SH-SY5Y (cell line): ENCODE measurements around the gene NYNRIN.

Experiments used
- GATA2 ChIP-seq: IDR thresholded peaks from 2 replicates; pipeline ENCODE4 v1.6.1; 2011; ENCODE audit warnings: mild to moderate bottlenecking, low read depth, low read length
- GATA3 ChIP-seq: IDR thresholded peaks from 2 replicates; pipeline ENCODE4 v1.6.1; 2011; ENCODE audit warnings: low read depth, mild to moderate bottlenecking, low read length, moderate library complexity

DNA sequence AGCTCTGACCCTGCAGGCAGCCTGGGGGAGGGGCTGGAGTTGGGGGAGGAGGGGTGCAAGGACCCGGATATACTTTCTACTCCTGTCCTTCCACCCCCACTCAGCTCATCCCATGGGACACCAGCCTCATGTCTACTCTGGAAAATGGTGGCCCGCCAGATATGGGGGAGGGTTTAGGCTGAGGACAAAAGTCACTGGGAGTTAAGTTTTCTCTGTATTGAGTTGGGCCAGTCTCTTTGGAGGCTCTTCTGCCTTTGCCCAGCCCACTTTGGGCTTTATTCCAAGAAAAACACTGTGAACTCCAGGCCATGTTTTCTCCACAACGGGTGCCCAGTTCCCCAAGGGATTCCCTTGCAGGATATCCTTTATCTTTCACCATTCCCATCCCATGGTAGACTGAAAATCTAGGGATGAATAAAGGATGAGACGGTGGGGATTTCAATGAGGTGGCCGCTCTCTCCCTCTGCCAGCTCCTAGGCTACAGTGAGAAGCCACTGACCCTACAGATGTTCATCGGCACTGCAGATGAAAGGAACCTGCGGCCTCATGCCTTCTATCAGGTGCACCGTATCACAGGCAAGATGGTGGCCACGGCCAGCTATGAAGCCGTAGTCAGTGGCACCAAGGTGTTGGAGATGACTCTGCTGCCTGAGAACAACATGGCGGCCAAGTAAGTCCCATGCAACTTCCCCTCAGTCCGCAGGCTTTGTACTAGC is 25.9 kb upstream of the NYNRIN start:
- TF ChIP-seq GATA2, result no peak
- no peak for TF ChIP-seq GATA3
